GM23248 (cell line): ENCODE results near the gene AKR1C3.

Experiments
- EZH2 ChIP-seq: fragments of 200-600 bp; sonication (generic); IDR thresholded peaks from 2 replicates; pipeline ENCODE4 v1.6.1; 2018; ENCODE audit warnings: antibody characterized with exemption, mild to moderate bottlenecking; ENCODE audit not compliant: insufficient read depth, poor library complexity, severe bottlenecking
- EZH2phosphoT487 ChIP-seq: fragments of 200-600 bp; sonication (generic); IDR thresholded peaks from 2 replicates; pipeline ENCODE4 v1.6.1; 2018; ENCODE audit warnings: antibody characterized with exemption, moderate library complexity, mild to moderate bottlenecking, low read depth; ENCODE audit not compliant: insufficient read depth

- no peak for TF ChIP-seq EZH2
- TF ChIP-seq EZH2phosphoT487, result no peak
Measured at GRCh38 chr10:5068274-5068984, 25.8 kb upstream of the AKR1C3 start.
